Lower lobe of right lung (tissue), 2 donors: ENCODE results near the gene BCL7A. TPM values are rescaled to one million over a fixed set of nuclear protein-coding genes. Genes with fewer than 3 reads are reported as not detected.

Source experiments
- ATAC-seq, 2 donors: fragments of 200-7000 bp; cut with Tn5 transposase; one replicate each; pipeline ENCODE4 v1.9.1; 2020 to 2022; ENCODE audit warnings: mild to moderate bottlenecking in 2 of 2, moderate library complexity in 2 of 2
- DNase-seq: peaks from one replicate; pipeline ENCODE4 v3.0.0-alpha.2; 2020
- H3K27ac ChIP-seq: fragments of 200-600 bp; one replicate; pipeline ENCODE4 v1.8.0; 2022
- H3K27me3 ChIP-seq: fragments of 200-600 bp; one replicate; pipeline ENCODE4 v1.8.0; 2022; ENCODE audit warnings: low read depth
- H3K36me3 ChIP-seq: fragments of 200-600 bp; one replicate; pipeline ENCODE4 v1.8.0; 2022; ENCODE audit warnings: mild to moderate bottlenecking
- H3K4me1 ChIP-seq: fragments of 200-600 bp; one replicate; pipeline ENCODE4 v1.8.0; 2022
- H3K4me3 ChIP-seq: fragments of 200-600 bp; one replicate; pipeline ENCODE4 v1.8.0; 2022; ENCODE audit warnings: mild to moderate bottlenecking
- H3K9me3 ChIP-seq: fragments of 200-600 bp; one replicate; pipeline ENCODE4 v1.8.0; 2022
- CTCF ChIP-seq: fragments of 200-600 bp; IDR thresholded peaks from one replicate; pipeline ENCODE4 v1.8.0; 2022; ENCODE audit warnings: antibody characterized with exemption, mild to moderate bottlenecking
- intact Hi-C: fragments of 100-400 bp; cut with DNase I; formaldehyde crosslinking; loops from one replicate; pipeline ENCODE4 v1.11.0; 2022
- total RNA-seq: library from RNA; stranded (reverse); fragmentation: NEBNext Ultra II Directional; extraction: Animal tissue kit (Norgen Biotek cat#: 25700); gene quantifications from one replicate; pipeline ENCODE4 v1.2.1, GENCODE V29; 2021
- donor health status: DM: no; HTN: yes; CAD: no; lungs with severe emphysema.

The BCL7A gene
- total RNA-seq, 1 donor from 2014 or later: 6.4 TPM

GRCh38 chr12:122026706-122027333, 5.1 kb downstream of the BCL7A start:
- intact Hi-C loops: no loop called here
- Histone ChIP-seq H3K9me3 (no peaks in the 10 kb centered on the region), H3K27ac (no peak overlapping the region), H3K4me3 (no peak overlapping the region), H3K27me3 (no peaks in the 10 kb centered on the region), H3K4me1 (peaks cover 15% of the 10 kb centered on the region), H3K36me3 (no peaks in the 10 kb centered on the region)
- TF ChIP-seq CTCF: no peak
- DNase-seq: no peak
- ATAC-seq: no peak

- no peak overlapping the region for H3K27ac ChIP-seq
- intact Hi-C loops: no loop called here
- no peak overlapping the region for H3K4me3 ChIP-seq
- ATAC-seq (no peak), DNase-seq (no peak)
- TF ChIP-seq CTCF: no peak
- peaks cover 9% of the 10 kb centered on the region for H3K4me1 ChIP-seq
- no peaks in the 10 kb centered on the region for H3K27me3 ChIP-seq
- no peaks in the 10 kb centered on the region for H3K36me3 ChIP-seq
- H3K9me3 ChIP-seq: no peaks in the 10 kb centered on the region
Observed at GRCh38 chr12:122028165-122028904, 6.7 kb downstream of the BCL7A start.

GRCh38 chr12:122028905-122029560, 7.3 kb downstream of the BCL7A start:
- Histone ChIP-seq H3K4me1 (peaks cover 2% of the 10 kb centered on the region), H3K4me3 (no peak overlapping the region), H3K9me3 (no peaks in the 10 kb centered on the region), H3K27me3 (no peaks in the 10 kb centered on the region), H3K36me3 (no peaks in the 10 kb centered on the region), H3K27ac (no peak overlapping the region)
- intact Hi-C loops: no loop called here
- ATAC-seq (no peak), DNase-seq (no peak)
- no peak for TF ChIP-seq CTCF

GRCh38 chr12:122029620-122030423, 8.1 kb downstream of the BCL7A start:
- no peak overlapping the region for H3K27ac ChIP-seq
- H3K4me1 ChIP-seq: peaks cover 4% of the 10 kb centered on the region
- intact Hi-C loops: no loop called here
- H3K9me3 ChIP-seq: no peaks in the 10 kb centered on the region
- no peak for DNase-seq
- H3K36me3 ChIP-seq: no peaks in the 10 kb centered on the region
- no peaks in the 10 kb centered on the region for H3K27me3 ChIP-seq
- no peak overlapping the region for H3K4me3 ChIP-seq
- ATAC-seq: peak in 1 of 2 donors; percentile 60
- TF ChIP-seq CTCF: no peak

- TF ChIP-seq CTCF: no peak
- Histone ChIP-seq H3K27me3 (no peaks in the 10 kb centered on the region), H3K9me3 (no peaks in the 10 kb centered on the region), H3K4me3 (no peak overlapping the region), H3K27ac (no peak overlapping the region), H3K4me1 (peaks cover 9% of the 10 kb centered on the region), H3K36me3 (peaks cover 5% of the 10 kb centered on the region)
- ATAC-seq (no peak), DNase-seq (no peak)
- intact Hi-C loops: no loop called here
Observed at GRCh38 chr12:122030424-122031035, 8.8 kb downstream of the BCL7A start.
